ENCODE data around the gene VAX1.

DNA sequence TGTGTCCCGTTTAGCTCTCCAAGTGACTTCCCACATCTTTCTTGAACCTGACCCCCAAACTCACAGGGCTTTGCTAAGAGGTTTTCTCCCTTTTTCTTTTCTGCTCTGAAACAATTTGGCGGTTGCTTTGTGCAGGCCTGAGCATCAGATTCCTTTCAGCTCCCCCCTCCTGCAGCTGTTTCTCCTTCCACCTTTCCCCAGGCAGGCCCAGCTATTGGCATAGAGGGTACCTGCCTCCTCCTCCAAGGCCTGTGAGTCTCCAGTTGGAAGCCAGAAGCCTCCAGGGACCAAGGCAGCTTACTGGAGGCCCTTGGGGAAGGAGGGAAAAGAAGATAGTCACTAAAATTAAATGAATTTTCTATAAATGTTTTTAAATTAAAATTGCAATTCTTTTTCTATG is 7.7 kb downstream of the VAX1 start:
- TF ChIP-seq, protein P1, sequence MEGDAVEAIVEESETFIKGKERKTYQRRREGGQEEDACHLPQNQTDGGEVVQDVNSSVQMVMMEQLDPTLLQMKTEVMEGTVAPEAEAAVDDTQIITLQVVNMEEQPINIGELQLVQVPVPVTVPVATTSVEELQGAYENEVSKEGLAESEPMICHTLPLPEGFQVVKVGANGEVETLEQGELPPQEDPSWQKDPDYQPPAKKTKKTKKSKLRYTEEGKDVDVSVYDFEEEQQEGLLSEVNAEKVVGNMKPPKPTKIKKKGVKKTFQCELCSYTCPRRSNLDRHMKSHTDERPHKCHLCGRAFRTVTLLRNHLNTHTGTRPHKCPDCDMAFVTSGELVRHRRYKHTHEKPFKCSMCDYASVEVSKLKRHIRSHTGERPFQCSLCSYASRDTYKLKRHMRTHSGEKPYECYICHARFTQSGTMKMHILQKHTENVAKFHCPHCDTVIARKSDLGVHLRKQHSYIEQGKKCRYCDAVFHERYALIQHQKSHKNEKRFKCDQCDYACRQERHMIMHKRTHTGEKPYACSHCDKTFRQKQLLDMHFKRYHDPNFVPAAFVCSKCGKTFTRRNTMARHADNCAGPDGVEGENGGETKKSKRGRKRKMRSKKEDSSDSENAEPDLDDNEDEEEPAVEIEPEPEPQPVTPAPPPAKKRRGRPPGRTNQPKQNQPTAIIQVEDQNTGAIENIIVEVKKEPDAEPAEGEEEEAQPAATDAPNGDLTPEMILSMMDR (IDR thresholded peaks at IDR 0.05): no peak
- TF ChIP-seq POLR2A (IDR thresholded peaks at IDR 0.05) (no peak), POLR2AphosphoS5 (IDR thresholded peaks at IDR 0.05) (no peak)

Data from prostate gland (tissue), 2 donors.